Body of pancreas (tissue), 4 donors: ENCODE measurements around the gene TRPM6. TPM values are rescaled to one million over a fixed set of nuclear protein-coding genes. Genes with fewer than 3 reads are reported as not detected.

Experiments used
- ATAC-seq: fragments of 150-250 bp; one replicate; pipeline ENCODE4 v1.9.1; 2016
- DNase-seq, 4 donors: peaks; one replicate each; pipeline ENCODE4 v3.0.0-alpha.2; 2019
- H3K27ac ChIP-seq, 4 donors: fragments of 200-600 bp; sonication (generic); 1 replicate in 3 of 4; 2 replicates in 1 of 4; pipeline versions ENCODE4 v1.5.1 to v1.6.1; 2016 to 2019; ENCODE audit warnings: mild to moderate bottlenecking in 1 of 4, mixed read lengths in 1 of 4, moderate library complexity in 1 of 4
- H3K27me3 ChIP-seq, 2 donors: fragments of 200-600 bp; sonication (generic); one replicate each; pipeline ENCODE4 v1.6.0; 2016; ENCODE audit warnings: mild to moderate bottlenecking in 1 of 2
- H3K36me3 ChIP-seq, 2 donors: fragments of 200-600 bp; sonication (generic); replicated peaks in 1 of 2; 2 replicates each; pipeline ENCODE4 v1.5.1; 2016; ENCODE audit warnings: low read depth in 2 of 2; ENCODE audit not compliant: insufficient read depth in 1 of 2
- H3K4me1 ChIP-seq: fragments of 200-600 bp; sonication (generic); one replicate; pipeline ENCODE4 v1.6.0; 2016
- H3K4me3 ChIP-seq, 2 donors: fragments of 200-600 bp; sonication (generic); 1 replicate in 1 of 2; 2 replicates in 1 of 2; pipeline ENCODE4 v1.5.1; 2016 to 2019
- H3K9me3 ChIP-seq, 3 donors: fragments of 200-600 bp; sonication (generic); 1 replicate in 2 of 3; 2 replicates in 1 of 3; pipeline ENCODE4 v1.5.1; 2016
- CTCF ChIP-seq, 7 experiments: fragments of 450-650 bp in 4 of 7; fragments of 200-600 bp in 3 of 7; sonication (generic) in 3 of 7; IDR thresholded peaks; one replicate each; pipeline ENCODE4 v1.5.1; 2016 to 2019; ENCODE audit warnings: antibody characterized with exemption in 7 of 7
- POLR2A ChIP-seq, 3 donors: fragments of 450-650 bp; IDR thresholded peaks; one replicate each; pipeline ENCODE4 v1.6.1; 2016; ENCODE audit warnings: antibody characterized with exemption in 3 of 3, mild to moderate bottlenecking in 2 of 3
- WGBS, 2 donors: methylation state at CpG; one replicate each; pipeline ENCODE4 v1.1.5; 2017; 5-methylcytosine and 5-hydroxymethylcytosine counted together
- intact Hi-C: fragments of 100-400 bp; cut with DNase I; formaldehyde crosslinking; loops from one replicate; pipeline ENCODE4 v1.15.1; 2023
- total RNA-seq, 2 donors: library from RNA; depleted of rRNA; stranded (reverse); fragments of >200 nt; gene quantifications; one replicate each; pipeline ENCODE4 v1.1.0, GENCODE V29; 2016

TRPM6 gene
- total RNA-seq, 2 donors from 2014 or later = under 0.01 to 0.33 TPM

- H3K4me1 ChIP-seq = peaks cover 5% of the 10 kb centered on the region
- H3K4me3 ChIP-seq = no peak overlapping the region
- peak overlapping the region in 3 of 4 donors; percentile 56 to 61 (median 57) for H3K27ac ChIP-seq
- no peaks in the 10 kb centered on the region for H3K9me3 ChIP-seq
- TF ChIP-seq POLR2A (IDR thresholded peaks at IDR 0.05) = no peak
- no peak for TF ChIP-seq CTCF (IDR thresholded peaks at IDR 0.05)
- intact Hi-C loops = no loop called here
- ATAC-seq = no peak
- 56 to 75% methylated on average over 4 of the region's 4 CpGs for WGBS, 2 donors
- no peaks in the 10 kb centered on the region for H3K36me3 ChIP-seq
- DNase-seq = no peak
- no peaks in the 10 kb centered on the region for H3K27me3 ChIP-seq
Measured at GRCh38 chr9:74887981-74888370, 255 bp upstream of the TRPM6 start.

- WGBS, 2 donors = 68 to 69% methylated on average over 3 of the region's 3 CpGs
- Histone ChIP-seq H3K9me3 (peaks cover 0 to 12% (median 0%) of the 10 kb centered on the region in 3 donors), H3K27me3 (no peaks in the 10 kb centered on the region), H3K36me3 (no peaks in the 10 kb centered on the region), H3K4me3 (no peak overlapping the region), H3K4me1 (no peaks in the 10 kb centered on the region), H3K27ac (no peak overlapping the region)
- TF ChIP-seq POLR2A (IDR thresholded peaks at IDR 0.05) = no peak
- no peak for TF ChIP-seq CTCF (IDR thresholded peaks at IDR 0.05)
- ATAC-seq (no peak), DNase-seq (no peak)
- intact Hi-C loops = no loop called here
Measured at GRCh38 chr9:74876382-74876949, 11.3 kb downstream of the TRPM6 start.

GRCh38 chr9:74875656-74876055 lies 12.1 kb downstream of the TRPM6 start:
- Histone ChIP-seq H3K36me3 (no peaks in the 10 kb centered on the region), H3K4me3 (no peak overlapping the region), H3K27me3 (no peaks in the 10 kb centered on the region), H3K4me1 (no peaks in the 10 kb centered on the region), H3K9me3 (peaks cover 0 to 12% (median 0%) of the 10 kb centered on the region in 3 donors), H3K27ac (no peak overlapping the region)
- intact Hi-C loops = no loop called here
- no peak for DNase-seq
- ATAC-seq = no peak
- TF ChIP-seq CTCF (IDR thresholded peaks at IDR 0.05) = no peak
- no peak for TF ChIP-seq POLR2A (IDR thresholded peaks at IDR 0.05)
- 40 to 62% methylated on average over 1 of the region's 1 CpG for WGBS, 2 donors

GRCh38 chr9:74874220-74874619 lies 13.5 kb downstream of the TRPM6 start:
- WGBS, 2 donors = 66 to 85% methylated on average over 2 of the region's 2 CpGs

More at GRCh38 chr9:74874220-74874619, 13.5 kb downstream of the TRPM6 start:
- ATAC-seq = no peak
- no peak for TF ChIP-seq CTCF (IDR thresholded peaks at IDR 0.05)
- no peak for TF ChIP-seq POLR2A (IDR thresholded peaks at IDR 0.05)
- intact Hi-C loops = no loop called here
- H3K9me3 ChIP-seq = peaks cover 0 to 8% (median 0%) of the 10 kb centered on the region in 3 donors
- H3K27ac ChIP-seq = no peak overlapping the region
- H3K27me3 ChIP-seq = no peaks in the 10 kb centered on the region
- H3K36me3 ChIP-seq = no peaks in the 10 kb centered on the region
- H3K4me1 ChIP-seq = no peaks in the 10 kb centered on the region
- no peak for DNase-seq
- no peak overlapping the region for H3K4me3 ChIP-seq
